Right ventricle myocardium inferior (tissue), 1 donor: ENCODE measurements around the gene OR11L1. TPM values are rescaled to one million over a fixed set of nuclear protein-coding genes. Genes with fewer than 3 reads are reported as not detected.
A peak's percentile ranks its signal among the peaks of the same experiment; 100 is the strongest.

Source experiments
- ATAC-seq: fragments of 200-7000 bp; cut with Tn5 transposase; one replicate; pipeline ENCODE4 v1.9.1; 2020; ENCODE audit warnings: mild to moderate bottlenecking, moderate library complexity
- DNase-seq: peaks from one replicate; pipeline ENCODE4 v3.0.0; 2021; ENCODE audit errors: missing footprints
- intact Hi-C: fragments of 100-400 bp; cut with DNase I; formaldehyde crosslinking; loops from one replicate; pipeline ENCODE4 v1.11.0; 2022
- long read RNA-seq: library from polyadenylated mRNA; unstranded; transcript quantifications from one replicate; pipeline ENCODE4 v2.0.0, GENCODE V29; 2021
- total RNA-seq: library from RNA; stranded (reverse); fragmentation: NEBNext Ultra II Directional; extraction: Animal tissue kit (Norgen Biotek cat#: 25700); gene quantifications from one replicate; pipeline ENCODE4 v1.2.1, GENCODE V29; 2021
- donor health status: DM: no; HTN: yes; CAD: no; lungs with severe emphysema.

Gene OR11L1
- total RNA-seq: not detected
- long read RNA-seq: 0 reads

GRCh38 chr1:247841796-247842195 lies at the start of gene OR11L1:
TSS of gene OR11L1 (minus strand) at chr1:247841896. CDS start at chr1:247841896, 0 bp downstream.
- intact Hi-C loops: no loop called here
- DNase-seq: no peak

DNA sequence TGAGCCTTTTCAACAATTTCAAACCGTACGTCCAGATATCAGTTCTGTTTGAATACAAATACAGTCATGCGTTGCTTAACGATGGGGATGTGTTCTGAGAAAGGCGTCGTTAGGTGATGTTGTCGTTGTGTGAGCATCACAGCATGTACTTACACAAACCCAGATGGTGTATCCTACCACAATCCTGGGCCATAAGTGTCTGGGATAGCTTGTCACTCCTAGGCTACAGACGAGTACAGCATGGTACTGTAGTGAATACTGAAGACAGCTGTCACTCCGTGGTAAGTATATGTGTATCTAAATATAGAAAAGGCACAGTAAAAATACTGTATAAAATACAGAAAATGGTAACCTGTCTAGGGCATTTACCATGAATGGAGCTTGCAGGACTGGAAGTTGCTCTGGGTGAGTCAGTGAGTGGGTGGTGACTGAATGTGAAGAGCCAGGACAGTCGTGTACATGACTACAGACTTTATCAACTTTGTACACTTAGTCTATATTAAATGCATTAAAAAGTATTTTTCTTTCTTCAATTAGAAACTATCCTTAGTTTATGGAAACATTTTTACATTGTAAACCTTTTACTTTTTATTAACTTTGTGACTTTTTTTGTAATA lies 43.2 kb upstream of the OR11L1 start:
- ATAC-seq (no peak), DNase-seq (no peak)
- intact Hi-C loops: no loop called here

More at GRCh38 chr1:247841796-247842195, at the start of gene OR11L1:
- no peak for ATAC-seq

GRCh38 chr1:247883346-247883745 lies 41.6 kb upstream of the OR11L1 start:
- DNase-seq: no peak
- intact Hi-C loops: no loop called here
- no peak for ATAC-seq

- DNase-seq (no peak), ATAC-seq (no peak)
- intact Hi-C loops: no loop called here
Observed at GRCh38 chr1:247865416-247865815, 23.7 kb upstream of the OR11L1 start.

GRCh38 chr1:247864644-247865043 lies 22.9 kb upstream of the OR11L1 start:
- ATAC-seq: no peak
- no peak for DNase-seq
- intact Hi-C loops: no loop called here

DNA sequence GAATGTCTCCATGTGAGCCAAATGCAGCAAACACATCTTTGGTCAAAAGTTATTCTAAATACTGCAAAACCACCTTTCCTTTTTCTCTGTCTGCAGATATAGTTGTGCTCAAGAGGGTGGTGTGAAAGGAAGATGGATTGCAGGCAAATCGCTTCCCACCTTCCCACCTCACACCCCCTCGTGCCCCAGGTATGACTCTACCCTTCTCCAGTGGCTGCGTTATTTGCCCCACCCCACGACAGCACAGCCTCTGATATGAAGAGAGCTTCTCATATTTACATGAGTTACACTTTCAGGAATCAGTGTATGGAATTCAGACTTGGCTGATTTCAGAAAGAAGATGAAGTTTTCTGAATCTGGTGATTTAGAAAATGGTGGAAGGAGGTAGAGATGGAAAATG lies 21.1 kb upstream of the OR11L1 start:
- intact Hi-C loops: no loop called here
- DNase-seq (no peak), ATAC-seq (no peak)

- DNase-seq (no peak), ATAC-seq (no peak)
- intact Hi-C loops: no loop called here
Observed at GRCh38 chr1:247857985-247858619, 16.4 kb upstream of the OR11L1 start.

GRCh38 chr1:247857069-247857984 lies 15.6 kb upstream of the OR11L1 start, which contains the start of gene TRIM58:
TSS of gene TRIM58 (plus strand) at chr1:247857187. CDS start at chr1:247857247, 60 bp downstream.
- no peak for ATAC-seq
- DNase-seq: peak; percentile 75
- intact Hi-C loops: no loop called here

DNA sequence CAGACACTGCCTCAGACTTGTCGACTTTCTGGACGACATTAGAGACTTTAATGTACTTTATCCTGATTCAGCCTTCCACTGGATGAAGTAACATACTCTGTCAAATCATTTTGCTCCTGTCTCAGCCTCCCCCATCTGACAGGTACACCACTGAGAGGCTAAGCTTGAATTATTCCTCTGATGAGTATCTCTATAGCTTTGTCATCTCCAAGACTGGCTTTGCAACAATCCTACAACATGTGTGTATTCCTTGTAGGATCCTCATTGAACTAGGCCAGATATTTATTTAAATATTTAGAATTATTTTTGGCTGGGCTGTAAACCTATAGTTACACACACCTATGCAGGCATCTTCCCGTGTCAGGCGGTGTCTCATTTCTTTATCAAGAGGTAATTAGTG lies 14.2 kb upstream of the OR11L1 start:
- DNase-seq (no peak), ATAC-seq (no peak)
- intact Hi-C loops: no loop called here

- intact Hi-C loops: no loop called here
- ATAC-seq (no peak), DNase-seq (no peak)
Observed at GRCh38 chr1:247854899-247855545, 13.3 kb upstream of the OR11L1 start.

DNA sequence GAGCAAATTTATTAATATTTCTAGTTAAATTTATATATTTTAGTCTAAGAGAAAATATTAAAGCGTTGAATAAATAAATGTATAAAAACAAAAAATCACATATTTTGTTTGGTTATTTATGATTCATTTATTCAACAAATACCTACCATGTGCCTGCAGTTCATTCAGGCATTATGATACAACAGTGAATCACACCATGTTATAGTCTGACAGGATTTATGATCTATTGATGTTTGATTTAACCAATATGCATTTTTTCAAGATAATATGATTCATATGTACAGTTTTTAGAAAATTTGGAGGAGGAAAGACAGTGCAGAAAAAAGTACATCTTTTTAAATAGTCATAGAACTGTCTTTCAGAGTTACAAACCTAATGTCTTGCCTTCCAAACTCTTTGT lies 7.9 kb upstream of the OR11L1 start:
- ATAC-seq (no peak), DNase-seq (no peak)

GRCh38 chr1:247848346-247848745 lies 6.7 kb upstream of the OR11L1 start:
- ATAC-seq (no peak), DNase-seq (no peak)
- intact Hi-C loops: no loop called here

More for the DNA sequence above, 7.9 kb upstream of the OR11L1 start:
- intact Hi-C loops: no loop called here

DNA sequence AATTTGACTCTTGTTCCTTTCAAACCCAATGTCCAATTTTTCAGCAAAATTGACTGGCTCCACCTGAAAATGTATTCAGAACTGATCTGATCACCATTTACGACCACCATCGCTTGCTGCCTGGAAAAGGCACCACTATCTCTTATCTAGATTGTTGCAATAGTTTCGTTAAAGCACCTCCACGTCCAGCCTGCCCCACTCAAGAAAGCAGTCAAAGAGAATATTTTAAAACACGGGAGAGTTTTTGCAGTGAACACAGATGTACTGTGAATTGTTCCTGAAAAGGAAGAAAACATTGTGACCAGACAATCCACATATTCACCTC lies 4.0 kb upstream of the OR11L1 start:
- intact Hi-C loops: no loop called here
- DNase-seq (no peak), ATAC-seq (no peak)

DNA sequence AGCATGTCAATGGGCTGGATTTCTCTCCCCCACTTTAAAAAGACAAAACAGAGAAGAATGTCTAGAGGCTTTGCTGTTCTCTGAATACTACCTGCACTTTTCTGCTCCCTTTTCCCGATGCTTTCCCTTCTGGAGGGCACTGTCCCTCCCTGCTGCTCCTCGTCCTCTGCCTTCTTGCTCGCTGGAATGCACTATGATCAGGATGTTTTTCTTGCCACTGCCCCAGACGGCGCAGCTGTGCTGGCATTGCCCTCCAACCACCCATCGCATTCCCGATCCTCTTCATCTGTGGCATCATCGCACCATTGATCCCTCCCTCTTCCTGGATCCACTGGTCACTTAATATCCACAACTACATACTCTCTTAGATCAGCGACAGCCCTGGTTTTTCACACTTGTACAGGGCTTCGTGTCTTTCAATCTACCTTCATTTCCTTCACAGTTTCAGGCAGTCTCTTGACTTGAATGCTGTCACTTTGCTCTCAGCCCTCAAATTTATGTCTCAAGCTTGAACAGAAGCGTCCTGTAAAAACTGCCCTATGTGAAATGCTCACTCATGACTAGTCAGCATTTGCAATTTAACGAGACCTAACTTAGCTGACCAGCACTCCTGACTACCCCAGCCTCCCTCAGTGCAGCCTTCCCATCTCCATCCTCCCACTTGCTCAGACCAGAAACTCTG lies 3.5 kb upstream of the OR11L1 start:
- ATAC-seq (no peak), DNase-seq (no peak)

DNA sequence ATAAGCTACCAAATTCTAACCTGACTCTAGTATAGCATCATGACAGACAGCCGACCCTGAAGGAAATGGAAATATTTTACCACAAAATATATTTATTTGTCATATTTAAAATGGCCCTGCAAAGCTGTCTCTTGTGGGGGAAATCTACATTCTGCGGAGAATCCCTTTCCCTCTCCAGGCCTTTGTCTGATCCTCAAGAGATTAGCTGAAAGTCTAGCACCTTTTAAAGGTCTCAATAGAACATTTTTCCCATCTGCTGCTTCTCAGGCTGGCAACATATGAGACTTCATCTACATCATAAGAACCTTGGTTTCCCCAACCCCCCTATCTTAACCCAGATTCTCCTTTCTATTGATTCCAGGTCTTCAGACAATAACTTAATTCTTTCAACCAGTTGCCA lies 1.7 kb upstream of the OR11L1 start:
- DNase-seq: no peak
- no peak for ATAC-seq
- intact Hi-C loops: no loop called here

More for the DNA sequence above, 3.5 kb upstream of the OR11L1 start:
- intact Hi-C loops: no loop called here

DNA sequence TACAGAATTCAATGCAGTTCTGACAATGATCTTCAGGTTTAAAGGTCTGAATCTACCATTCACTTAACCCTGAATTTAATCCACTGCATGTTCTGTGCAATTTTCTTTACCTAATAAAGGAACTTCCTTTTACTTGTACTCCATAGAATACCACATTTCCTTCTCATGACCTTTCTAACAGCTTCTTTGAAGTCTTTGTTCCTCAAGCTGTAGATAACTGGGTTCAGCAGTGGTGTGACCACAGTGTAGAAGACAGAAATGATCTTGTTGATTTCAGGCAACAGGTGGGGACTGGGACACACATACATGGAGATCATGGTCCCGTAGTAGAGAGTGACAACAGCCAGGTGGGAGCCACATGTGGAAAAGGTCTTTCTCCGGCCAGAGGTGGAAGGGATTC lies 878 bp downstream of the OR11L1 start:
- no peak for ATAC-seq
- no peak for DNase-seq
- intact Hi-C loops: no loop called here

DNA sequence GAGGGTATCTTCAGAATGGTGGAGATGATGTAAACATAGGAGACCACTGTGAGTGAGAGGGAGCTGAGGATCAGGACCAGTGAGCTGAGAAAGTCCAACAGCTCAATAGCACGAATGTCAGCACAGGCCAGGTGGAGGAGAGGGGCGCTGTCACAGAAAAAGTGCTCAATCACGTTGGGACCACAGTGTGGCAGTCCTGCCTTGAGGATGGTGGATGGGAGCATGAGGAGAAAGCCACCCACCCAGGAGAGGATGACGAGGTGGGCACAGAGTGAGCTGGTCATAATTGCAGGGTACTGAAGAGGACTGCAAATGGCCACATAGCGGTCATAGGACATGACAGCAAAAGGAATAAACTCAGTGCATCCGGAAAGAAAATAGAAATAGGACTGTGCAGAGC lies 8.1 kb downstream of the OR11L1 start:
- intact Hi-C loops: no loop called here
- no peak for DNase-seq
- ATAC-seq: no peak

GRCh38 chr1:247829656-247830055 lies 12.0 kb downstream of the OR11L1 start:
- no peak for ATAC-seq
- intact Hi-C loops: no loop called here
- DNase-seq: no peak

GRCh38 chr1:247825362-247825761 lies 16.3 kb downstream of the OR11L1 start:
- no peak for DNase-seq

More at GRCh38 chr1:247825362-247825761, 16.3 kb downstream of the OR11L1 start:
- ATAC-seq: no peak
- intact Hi-C loops: no loop called here
